Suprapubic skin (tissue), 3 donors: ENCODE results near the gene COL23A1.

ENCODE experiments used
- CTCF ChIP-seq, 2 donors: fragments of 200-600 bp in 1 of 2; fragments of 450-650 bp in 1 of 2; sonication (generic) in 1 of 2; IDR thresholded peaks; one replicate each; pipeline ENCODE4 v1.5.1; 2016 to 2019; ENCODE audit warnings: antibody characterized with exemption in 2 of 2, mild to moderate bottlenecking in 1 of 2, moderate library complexity in 1 of 2
- EP300 ChIP-seq: sonication (generic); formaldehyde crosslinking; IDR thresholded peaks from one replicate; pipeline ENCODE4 v1.6.1; 2017; ENCODE audit warnings: antibody characterized with exemption
- POLR2A ChIP-seq, 2 donors: fragments of 450-650 bp; IDR thresholded peaks; one replicate each; pipeline ENCODE4 v1.6.1; 2017; ENCODE audit warnings: antibody characterized with exemption in 2 of 2, mild to moderate bottlenecking in 2 of 2, moderate library complexity in 2 of 2

GRCh38 chr5:178423431-178423830, 166.8 kb downstream of the COL23A1 start:
- TF ChIP-seq CTCF (IDR thresholded peaks at IDR 0.05) (no peak), EP300 (no peak), POLR2A (IDR thresholded peaks at IDR 0.05) (no peak)
